ENCODE data around the gene MFSD12.
"Not testable (repeated sequence)": the region's sequence is repeated elsewhere in the genome, so short reads cannot be mapped to it uniquely, and the experiment has no call there.

The MFSD12 gene

GRCh38 chr19:3530389-3530788 is 27.0 kb downstream of the MFSD12 start:
- no peak overlapping the region for H3K4me3 ChIP-seq (ENCODE audit: low read depth, low read length)
- TF ChIP-seq CTCF (IDR thresholded peaks at IDR 0.05; ENCODE audit: low read depth, low read length), result no peak

GRCh38 chr19:3529299-3529698 is 28.1 kb downstream of the MFSD12 start:
- H3K4me3 ChIP-seq (ENCODE audit: low read depth, low read length), result not testable (repeated sequence)

- no peak overlapping the region for H3K4me3 ChIP-seq (ENCODE audit: low read depth, low read length)
- TF ChIP-seq CTCF (IDR thresholded peaks at IDR 0.05; ENCODE audit: low read depth, low read length), result no peak
These were observed 28.7 kb downstream of the MFSD12 start for GRCh38 chr19:3528539-3529211.

- no peak for TF ChIP-seq CTCF (IDR thresholded peaks at IDR 0.05; ENCODE audit: low read depth, low read length)
- no peak overlapping the region for H3K4me3 ChIP-seq (ENCODE audit: low read depth, low read length)
These were observed 29.3 kb downstream of the MFSD12 start for GRCh38 chr19:3528080-3528479.

GRCh38 chr19:3527238-3527910 is 30.0 kb downstream of the MFSD12 start:
- H3K4me3 ChIP-seq (ENCODE audit: low read depth, low read length), result no peak overlapping the region
- TF ChIP-seq CTCF (IDR thresholded peaks at IDR 0.05; ENCODE audit: low read depth, low read length), result no peak

GRCh38 chr19:3526507-3527237 is 30.7 kb downstream of the MFSD12 start:
- no peak overlapping the region for H3K4me3 ChIP-seq (ENCODE audit: low read depth, low read length)
- no peak for TF ChIP-seq CTCF (IDR thresholded peaks at IDR 0.05; ENCODE audit: low read depth, low read length)

- no peak for TF ChIP-seq CTCF (IDR thresholded peaks at IDR 0.05; ENCODE audit: low read depth, low read length)
- no peak overlapping the region for H3K4me3 ChIP-seq (ENCODE audit: low read depth, low read length)
These were observed 32.4 kb downstream of the MFSD12 start for GRCh38 chr19:3524904-3525451.

All from WI38 (cell line).